Esophagus muscularis mucosa (tissue), 4 donors: ENCODE measurements around the gene PSEN1. TPM values are rescaled to one million over a fixed set of nuclear protein-coding genes. Genes with fewer than 3 reads are reported as not detected.

Source experiments
- DNase-seq: peaks from one replicate; pipeline ENCODE4 v3.0.0-alpha.2; 2017; ENCODE audit errors: extremely low spot score
- H3K27ac ChIP-seq, 4 donors: fragments of 200-600 bp; sonication (generic); replicated peaks in 1 of 4; 1 replicate in 3 of 4; 2 replicates in 1 of 4; pipeline ENCODE4 v1.5.1; 2016 to 2019; ENCODE audit warnings: mild to moderate bottlenecking in 1 of 4
- H3K27me3 ChIP-seq, 4 donors: fragments of 200-600 bp; sonication (generic); one replicate each; pipeline versions ENCODE4 v1.5.1 to v1.6.0; 2016 to 2019
- H3K36me3 ChIP-seq, 4 donors: fragments of 200-600 bp; sonication (generic); one replicate each; pipeline ENCODE4 v1.5.1; 2016 to 2019
- H3K4me1 ChIP-seq, 4 donors: fragments of 200-600 bp; sonication (generic); one replicate each; pipeline ENCODE4 v1.5.1; 2016 to 2019
- H3K4me3 ChIP-seq, 4 donors: fragments of 200-600 bp; sonication (generic); 1 replicate in 2 of 4; 2 replicates in 2 of 4; pipeline ENCODE4 v1.5.1; 2016 to 2019; ENCODE audit warnings: mild to moderate bottlenecking in 4 of 4, moderate library complexity in 1 of 4
- H3K9me3 ChIP-seq, 4 donors: fragments of 200-600 bp; sonication (generic); 1 replicate in 3 of 4; 2 replicates in 1 of 4; pipeline ENCODE4 v1.5.1; 2016 to 2019
- CTCF ChIP-seq, 3 experiments: fragments of 200-600 bp in 2 of 3; fragments of 450-650 bp in 1 of 3; sonication (generic) in 2 of 3; IDR thresholded peaks; one replicate each; pipeline ENCODE4 v1.5.1; 2017 to 2019; ENCODE audit warnings: antibody characterized with exemption in 3 of 3, mild to moderate bottlenecking in 2 of 3, moderate library complexity in 1 of 3
- EP300 ChIP-seq: sonication (generic); formaldehyde crosslinking; IDR thresholded peaks from one replicate; pipeline ENCODE4 v1.6.1; 2017; ENCODE audit warnings: antibody characterized with exemption
- POLR2A ChIP-seq: fragments of 450-650 bp; IDR thresholded peaks from one replicate; pipeline ENCODE4 v1.6.1; 2017; ENCODE audit warnings: antibody characterized with exemption, moderate library complexity, mild to moderate bottlenecking, low read depth
- POLR2AphosphoS5 ChIP-seq, 2 donors: sonication (generic); formaldehyde crosslinking; IDR thresholded peaks; one replicate each; pipeline ENCODE4 v1.6.1; 2017; ENCODE audit warnings: antibody characterized with exemption in 2 of 2
- WGBS: methylation state at CpG from one replicate; pipeline ENCODE4 v1.1.5; 2018; 5-methylcytosine and 5-hydroxymethylcytosine counted together
- intact Hi-C: fragments of 100-400 bp; cut with DNase I; formaldehyde crosslinking; loops from one replicate; pipeline ENCODE4 v1.15.1; 2023
- total RNA-seq, 4 donors: library from RNA; depleted of rRNA; stranded (reverse); fragments of >200 nt; gene quantifications; one replicate each; pipeline versions ENCODE4 v1.1.0 to v1.2.1, GENCODE V29; 2016

Gene PSEN1
- total RNA-seq, 4 donors from 2014 or later, result 31.7 to 39.0 (median 38.3) TPM

DNA sequence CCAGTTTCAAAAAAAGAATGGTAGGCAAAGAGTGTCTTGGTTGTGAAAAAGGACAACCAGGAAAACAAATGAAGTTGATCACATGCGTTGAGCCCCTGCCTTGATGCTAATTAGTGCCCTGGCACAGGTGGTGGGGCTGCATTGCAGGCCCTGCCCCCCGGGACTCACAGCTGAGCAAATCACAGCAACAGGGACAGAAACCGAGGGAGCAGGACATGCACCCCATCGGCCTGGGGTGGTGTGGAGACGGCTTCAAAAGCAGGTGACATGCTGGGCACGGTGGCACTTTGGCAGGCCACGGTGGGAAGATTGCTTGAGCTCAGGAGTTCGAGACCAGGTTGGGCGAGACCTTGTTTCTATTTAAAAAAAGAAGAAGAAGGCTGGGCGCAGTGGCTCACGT lies 99.8 kb downstream of the PSEN1 start:
- Histone ChIP-seq H3K36me3 (no peaks in the 10 kb centered on the region), H3K27ac (no peak overlapping the region), H3K9me3 (no peaks in the 10 kb centered on the region), H3K27me3 (peaks cover 0 to 18% (median 4%) of the 10 kb centered on the region in 4 donors), H3K4me3 (no peak overlapping the region), H3K4me1 (peaks cover 28 to 72% (median 64%) of the 10 kb centered on the region in 4 donors)
- DNase-seq, result no peak
- 83% methylated on average over 11 of the region's 11 CpGs for WGBS
- intact Hi-C loops, result no loop called here
- TF ChIP-seq CTCF (IDR thresholded peaks at IDR 0.05) (no peak), EP300 (no peak), POLR2AphosphoS5 (IDR thresholded peaks at IDR 0.05) (no peak), POLR2A (no peak)

- no peak for TF ChIP-seq POLR2A
- TF ChIP-seq EP300, result no peak
- TF ChIP-seq CTCF (IDR thresholded peaks at IDR 0.05), result no peak
- no peak for TF ChIP-seq POLR2AphosphoS5 (IDR thresholded peaks at IDR 0.05)
- H3K36me3 ChIP-seq, result no peaks in the 10 kb centered on the region
- peaks cover 28 to 77% (median 70%) of the 10 kb centered on the region in 4 donors for H3K4me1 ChIP-seq
- DNase-seq, result no peak
- H3K27me3 ChIP-seq, result peaks cover 0 to 18% (median 4%) of the 10 kb centered on the region in 4 donors
- peak overlapping the region in 1 of 4 donors; percentile 77 for H3K27ac ChIP-seq
- H3K4me3 ChIP-seq, result peak overlapping the region; percentile 60 to 78 (median 70)
- no peaks in the 10 kb centered on the region for H3K9me3 ChIP-seq
- intact Hi-C loops, result no loop called here
- 75% methylated on average over 6 of the region's 7 CpGs for WGBS
Measured at GRCh38 chr14:73236752-73237218, 100.5 kb downstream of the PSEN1 start.

GRCh38 chr14:73237219-73237785 lies 101.0 kb downstream of the PSEN1 start, which contains the start of gene PAPLN:
TSS of gene PAPLN (plus strand) at chr14:73237506. CDS start at chr14:73239779, 2,273 bp downstream.
- peak; percentile 90 for DNase-seq
- TF ChIP-seq POLR2A, result no peak
- TF ChIP-seq POLR2AphosphoS5 (IDR thresholded peaks at IDR 0.05), result peak in 1 of 2 donors; percentile 25
- H3K4me1 ChIP-seq, result peaks cover 28 to 77% (median 70%) of the 10 kb centered on the region in 4 donors
- intact Hi-C loops, result no loop called here
- peak within 1 kb of the TSS; percentile 60 to 78 (median 70) for H3K4me3 ChIP-seq
- H3K27me3 ChIP-seq, result peaks cover 0 to 18% (median 4%) of the 10 kb centered on the region in 4 donors
- H3K36me3 ChIP-seq, result no peaks in the 10 kb centered on the region
- WGBS, result 5% methylated on average over 21 of the region's 48 CpGs
- no peaks in the 10 kb centered on the region for H3K9me3 ChIP-seq
- peak within 1 kb of the TSS; percentile 60 to 77 (median 76) for H3K27ac ChIP-seq

DNA sequence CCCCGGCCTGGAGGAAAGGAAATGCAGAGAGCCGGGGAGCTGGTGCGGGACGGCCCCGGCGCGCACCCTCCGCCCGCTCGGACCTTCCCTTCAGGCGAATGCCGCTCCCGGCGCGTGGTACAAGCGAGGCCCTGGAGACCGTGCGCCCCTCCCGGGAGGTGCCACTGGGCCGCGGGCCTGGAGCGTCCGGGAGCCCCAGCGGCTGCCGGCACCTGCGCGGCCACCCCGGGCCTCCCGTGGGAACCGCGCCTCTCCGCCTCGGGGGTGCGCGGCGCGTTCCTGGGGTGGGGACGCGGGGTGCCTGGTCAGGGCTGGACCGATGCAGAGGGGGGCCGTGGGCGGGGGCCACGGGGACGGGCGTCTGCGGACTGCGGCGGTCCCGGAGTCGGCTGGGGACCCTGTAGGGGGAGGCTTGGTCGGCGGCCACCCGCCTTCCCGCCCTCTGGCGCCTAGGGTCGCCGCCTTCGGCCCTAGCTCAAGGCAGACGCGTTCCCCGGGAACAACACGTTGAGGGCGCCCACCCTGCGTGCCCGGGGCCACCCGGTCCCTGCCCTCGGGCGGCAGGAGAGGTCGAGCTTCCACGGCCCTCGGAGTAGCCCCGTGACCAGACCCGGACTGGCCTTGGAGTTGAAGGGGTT lies 101.6 kb downstream of the PSEN1 start:
- peak overlapping the region; percentile 60 to 77 (median 76) for H3K27ac ChIP-seq
- DNase-seq, result no peak
- no peaks in the 10 kb centered on the region for H3K9me3 ChIP-seq
- TF ChIP-seq EP300 (no peak), POLR2AphosphoS5 (IDR thresholded peaks at IDR 0.05) (no peak), CTCF (IDR thresholded peaks at IDR 0.05) (no peak), POLR2A (no peak)
- WGBS, result no CpG with 5 or more reads among the region's 73 CpGs
- intact Hi-C loops, result no loop called here
- peak overlapping the region; percentile 60 to 78 (median 70) for H3K4me3 ChIP-seq
- H3K4me1 ChIP-seq, result peaks cover 28 to 75% (median 68%) of the 10 kb centered on the region in 4 donors
- H3K36me3 ChIP-seq, result no peaks in the 10 kb centered on the region
- peaks cover 0 to 18% (median 4%) of the 10 kb centered on the region in 4 donors for H3K27me3 ChIP-seq

- Histone ChIP-seq H3K9me3 (no peaks in the 10 kb centered on the region), H3K4me3 (peak overlapping the region; percentile 60 to 78 (median 70)), H3K4me1 (peaks cover 28 to 75% (median 69%) of the 10 kb centered on the region in 4 donors), H3K36me3 (no peaks in the 10 kb centered on the region), H3K27ac (peak overlapping the region; percentile 60 to 77 (median 76)), H3K27me3 (peaks cover 0 to 18% (median 4%) of the 10 kb centered on the region in 4 donors)
- 28% methylated on average over 8 of the region's 10 CpGs for WGBS
- no peak for DNase-seq
- intact Hi-C loops, result no loop called here
- TF ChIP-seq EP300, result no peak
- peak in 1 of 2 donors; percentile 60 for TF ChIP-seq POLR2AphosphoS5 (IDR thresholded peaks at IDR 0.05)
- no peak for TF ChIP-seq CTCF (IDR thresholded peaks at IDR 0.05)
- TF ChIP-seq POLR2A, result no peak
Measured at GRCh38 chr14:73238424-73238852, 102.1 kb downstream of the PSEN1 start.
